ENCODE results near the gene SLK.

SLK gene

GRCh38 chr10:104035194-104036068 is 68.5 kb downstream of the SLK start:
- no peak for ATAC-seq

DNA sequence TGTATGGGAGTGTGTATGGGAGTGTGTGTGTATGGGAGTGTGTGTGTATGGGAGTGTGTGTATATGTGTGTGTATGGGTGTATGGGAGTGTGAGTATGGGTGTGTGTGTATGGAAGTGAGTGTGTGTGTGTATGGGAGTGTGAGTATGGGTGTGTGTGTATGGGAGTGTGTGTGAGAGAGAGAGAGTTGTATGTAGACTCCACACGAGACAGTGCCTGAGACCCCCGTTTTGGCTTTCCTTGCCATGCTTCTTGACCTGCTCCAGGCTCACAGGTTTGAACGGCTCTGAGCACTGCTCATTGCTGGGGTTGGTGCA is 69.1 kb downstream of the SLK start:
- ATAC-seq: no peak

- no peak for ATAC-seq
Measured at GRCh38 chr10:104036518-104037260, 69.7 kb downstream of the SLK start.

DNA sequence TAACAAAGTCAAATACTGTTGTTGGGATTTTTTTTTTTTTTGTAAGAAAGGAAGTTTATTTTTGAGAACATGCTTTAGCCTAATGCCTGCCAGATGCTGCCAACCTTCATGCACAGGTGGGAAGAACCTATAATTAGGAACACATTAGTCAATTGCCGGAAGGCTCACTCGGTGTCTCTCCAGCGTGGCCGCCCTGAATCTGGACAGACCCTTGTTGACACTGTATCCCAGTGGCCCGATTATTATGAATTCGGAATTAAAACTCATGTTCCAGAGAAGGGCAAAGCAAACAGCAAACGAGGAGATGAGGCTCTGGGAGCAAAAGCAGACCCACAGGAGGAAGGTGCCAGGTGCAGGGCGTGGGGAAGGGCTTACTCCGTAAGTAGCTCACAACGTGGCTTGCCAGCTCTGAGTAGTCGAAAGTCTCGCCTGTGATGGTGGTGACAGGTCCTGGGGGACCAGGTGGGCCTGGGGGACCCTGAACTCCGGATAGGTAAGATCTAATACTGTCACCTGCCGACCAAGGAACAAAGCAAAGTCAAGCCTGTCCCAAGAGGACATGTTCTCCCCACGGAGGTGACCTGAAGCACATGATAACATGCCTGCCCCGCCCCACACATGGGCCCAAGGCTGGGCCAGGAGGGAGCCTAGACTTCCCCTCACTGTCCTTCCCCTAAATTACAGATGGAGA is 70.5 kb downstream of the SLK start:
- ATAC-seq: no peak

GRCh38 chr10:104038537-104038936 is 71.6 kb downstream of the SLK start:
- ATAC-seq: no peak

DNA sequence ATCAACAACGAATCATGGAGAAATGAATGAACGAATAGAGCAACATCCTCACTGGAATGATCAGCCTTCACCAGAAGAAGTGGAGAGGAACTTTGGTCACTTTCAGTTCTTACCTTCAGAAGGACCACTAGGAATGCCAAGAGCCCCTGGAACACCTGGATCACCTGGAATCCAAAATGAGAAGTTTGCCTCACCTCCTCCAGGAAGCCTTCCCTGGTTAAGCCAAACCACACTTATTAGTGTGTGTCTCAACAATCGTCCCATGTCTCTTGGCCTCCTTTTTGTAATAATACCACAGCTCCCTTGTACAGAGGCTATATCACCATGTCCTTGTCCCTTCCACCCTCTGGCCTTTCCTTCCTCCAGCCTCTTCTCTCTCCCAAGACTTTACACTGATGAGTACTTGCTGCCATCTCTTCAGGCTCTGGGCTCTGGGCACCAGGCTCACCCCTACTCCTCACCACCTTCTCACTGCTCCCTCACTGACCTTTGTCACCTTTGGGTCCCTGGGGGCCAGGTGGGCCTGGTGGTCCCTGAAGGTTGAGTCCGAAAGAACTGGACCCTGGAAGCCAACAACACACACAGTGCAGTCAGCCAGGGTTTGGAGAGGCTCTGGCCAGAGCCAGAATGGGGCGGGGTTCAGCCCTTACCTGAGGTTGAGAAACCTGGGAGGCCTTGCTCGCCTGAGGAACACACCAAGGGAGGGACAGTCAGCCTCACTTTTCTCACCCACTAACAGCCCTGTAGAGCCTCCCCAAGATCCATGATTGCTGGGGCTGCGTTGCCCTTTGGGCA is 72.2 kb downstream of the SLK start:
- ATAC-seq: no peak

GRCh38 chr10:104040382-104040781 is 73.4 kb downstream of the SLK start:
- no peak for ATAC-seq

DNA sequence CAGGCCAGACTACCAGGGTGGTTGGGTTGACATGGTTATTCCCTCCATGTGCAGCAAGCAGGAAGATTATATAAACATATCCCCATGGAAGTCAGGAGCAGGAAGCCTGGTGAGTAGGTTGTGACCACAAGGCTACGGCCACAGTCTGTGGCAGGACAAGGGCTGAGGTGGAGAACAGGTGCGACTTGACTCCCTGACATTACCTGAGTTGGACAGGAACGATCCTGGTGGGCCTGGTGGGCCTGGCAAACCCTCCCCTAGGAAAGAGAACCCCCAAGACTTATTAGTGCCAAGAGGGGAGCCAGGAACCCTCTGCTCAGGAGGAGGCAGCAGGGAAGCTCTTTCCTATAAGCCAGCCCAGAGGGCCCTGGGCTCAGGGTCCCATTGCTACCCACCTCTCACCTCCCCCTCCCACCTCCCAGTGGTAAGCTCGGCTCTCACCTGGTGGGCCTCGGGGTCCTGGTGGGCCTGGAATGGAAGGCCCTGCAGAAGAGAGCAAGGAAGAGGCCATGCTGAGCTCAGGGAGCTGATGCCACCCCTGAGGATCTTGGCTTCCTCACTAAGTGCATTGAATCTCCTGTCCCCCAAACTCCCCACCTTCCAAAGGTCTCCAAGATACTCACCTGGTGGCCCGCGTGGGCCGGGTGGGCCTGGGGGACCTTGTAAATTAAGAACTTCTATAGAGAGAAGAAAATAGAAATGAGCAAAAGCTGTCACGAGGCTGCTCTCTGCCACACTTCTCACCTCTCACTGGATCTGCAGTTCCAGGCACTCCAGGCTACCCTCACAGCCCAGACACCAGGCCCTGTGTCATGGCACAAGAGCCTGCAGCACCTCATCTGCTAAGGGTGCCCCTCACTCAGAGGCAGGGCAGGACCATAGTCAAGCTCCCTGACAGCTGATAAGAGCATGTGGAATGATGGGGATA is 74.2 kb downstream of the SLK start:
- no peak for ATAC-seq

DNA sequence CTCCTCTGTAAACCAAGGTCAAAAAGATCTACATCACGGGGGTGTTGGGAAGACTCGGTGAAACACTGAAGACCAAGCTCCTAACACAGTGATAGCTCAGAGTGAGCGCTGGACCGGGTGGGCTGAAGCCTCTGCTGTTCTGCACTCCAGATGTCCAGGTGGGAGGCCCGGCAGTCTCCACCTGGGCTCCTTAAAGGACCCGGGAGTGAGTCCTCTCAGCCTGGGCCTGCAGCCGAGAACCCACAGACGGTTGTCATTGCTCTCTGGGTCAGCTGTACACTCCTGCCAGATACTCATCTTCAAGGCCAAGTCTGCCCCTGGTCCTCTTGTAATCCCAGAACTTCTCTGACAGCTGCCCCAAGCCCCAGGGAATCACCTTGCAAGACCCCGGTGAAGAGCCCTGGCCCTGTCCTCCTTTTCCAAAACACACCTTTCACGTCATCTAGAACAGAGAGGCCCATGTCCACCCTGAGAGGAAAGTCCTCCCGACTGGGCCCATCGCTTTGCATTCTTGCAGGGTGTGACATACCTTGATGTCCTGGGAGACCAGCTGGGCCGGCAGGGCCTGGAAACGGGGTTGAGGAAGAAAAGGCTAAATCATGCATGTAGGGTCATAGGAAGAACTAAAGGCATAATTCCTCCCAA is 75.1 kb downstream of the SLK start:
- ATAC-seq: no peak

- no peak for ATAC-seq
Measured at GRCh38 chr10:104043185-104043830, 76.4 kb downstream of the SLK start.

GRCh38 chr10:104043854-104044253 is 76.9 kb downstream of the SLK start:
- ATAC-seq: no peak

- peak in 1 of 2 donors; percentile 41 for ATAC-seq
Measured at GRCh38 chr10:104045151-104046089, 78.5 kb downstream of the SLK start.

DNA sequence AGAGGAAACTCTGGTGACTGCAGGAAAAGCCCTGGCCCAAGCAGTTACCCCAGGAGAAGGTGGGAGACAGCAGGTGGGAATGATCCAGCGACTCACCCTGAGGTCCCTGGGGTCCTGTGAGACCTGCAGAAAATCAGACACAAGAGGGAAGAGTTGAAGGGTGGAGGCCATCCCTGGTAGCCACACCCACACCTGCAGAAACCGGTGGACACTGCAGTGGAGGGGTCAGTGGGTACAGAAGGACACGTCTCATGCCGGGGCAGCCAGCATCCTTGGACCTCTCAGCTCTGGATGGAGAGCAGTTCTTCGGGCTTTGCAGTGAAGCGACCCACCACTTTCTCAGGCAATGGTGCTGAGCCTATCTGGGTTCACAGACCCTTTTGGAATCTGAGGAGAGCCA is 79.7 kb downstream of the SLK start:
- no peak for ATAC-seq

DNA sequence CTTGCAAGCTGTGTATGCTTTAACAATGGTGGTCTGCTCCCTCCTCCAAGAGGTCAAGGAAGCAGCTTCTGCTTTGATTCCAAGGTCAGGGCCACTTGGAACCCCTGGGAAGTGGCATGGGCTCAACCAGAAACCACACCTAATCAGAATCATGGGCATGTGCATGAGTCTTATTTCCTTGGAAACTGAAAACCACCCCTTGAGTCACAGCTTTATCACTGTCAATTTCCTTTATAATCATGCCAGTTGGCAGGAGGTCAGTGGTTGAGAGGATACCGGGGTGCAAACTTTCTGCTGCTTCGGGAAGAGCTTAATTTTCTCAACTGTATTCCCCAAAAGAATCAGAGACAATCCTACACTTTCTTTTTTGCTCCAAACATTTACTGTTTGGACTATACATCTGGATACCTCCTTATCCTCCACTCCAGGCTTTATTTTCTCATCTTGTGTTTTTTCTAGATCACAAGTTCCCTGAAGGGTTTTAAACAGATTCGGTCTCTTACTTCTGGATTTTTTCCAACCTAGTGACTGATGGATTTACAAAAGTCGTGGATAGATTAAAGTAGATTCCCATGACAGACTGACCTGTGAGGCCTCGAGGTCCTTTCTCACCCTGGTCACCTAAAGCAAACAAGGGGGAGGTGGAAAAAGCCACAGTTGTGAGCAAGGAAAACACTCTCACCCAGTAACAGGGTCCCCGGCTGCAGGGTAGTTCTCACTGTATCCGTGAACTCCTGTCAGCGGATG is 82.7 kb downstream of the SLK start:
- no peak for ATAC-seq

DNA sequence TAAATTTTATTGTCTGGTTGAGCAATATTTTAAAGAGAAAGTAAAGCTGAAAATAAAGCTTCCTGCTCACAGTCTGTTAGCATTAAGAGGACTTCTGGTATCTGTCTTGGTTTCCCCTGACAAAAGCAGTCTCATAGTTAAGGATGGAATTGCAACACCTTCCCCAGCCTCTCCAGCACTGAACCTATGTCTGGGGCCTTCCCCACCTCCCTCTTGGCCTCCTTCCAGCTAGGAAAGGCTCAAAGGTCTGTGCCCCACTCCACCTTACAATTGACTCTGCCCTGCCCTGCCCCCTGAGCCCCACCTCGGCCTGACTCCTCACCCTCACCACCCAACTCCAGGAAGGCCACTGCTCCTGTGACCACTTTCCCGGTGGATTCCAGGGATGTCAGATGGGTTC is 85.5 kb downstream of the SLK start:
- no peak for ATAC-seq

DNA sequence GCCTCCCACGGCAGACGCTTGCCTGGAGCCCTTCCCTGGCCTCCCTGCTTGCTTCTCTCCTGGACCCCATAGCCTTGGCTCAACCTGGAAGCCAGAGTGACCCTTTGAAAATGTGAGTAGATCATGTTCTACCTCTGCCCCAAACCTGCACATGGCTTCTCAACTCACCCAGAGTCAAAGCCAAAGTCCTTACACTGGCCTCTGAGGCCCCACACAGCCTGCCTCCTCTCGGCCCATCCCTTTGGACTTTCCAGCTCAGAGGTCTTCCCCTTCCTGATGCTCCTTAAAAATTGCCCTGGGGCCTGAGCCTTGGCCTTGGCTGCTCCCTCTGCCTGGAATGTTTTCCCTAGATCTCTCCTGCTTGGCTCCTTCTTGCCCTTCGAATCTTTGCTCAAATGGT is 86.3 kb downstream of the SLK start:
- ATAC-seq: no peak

DNA sequence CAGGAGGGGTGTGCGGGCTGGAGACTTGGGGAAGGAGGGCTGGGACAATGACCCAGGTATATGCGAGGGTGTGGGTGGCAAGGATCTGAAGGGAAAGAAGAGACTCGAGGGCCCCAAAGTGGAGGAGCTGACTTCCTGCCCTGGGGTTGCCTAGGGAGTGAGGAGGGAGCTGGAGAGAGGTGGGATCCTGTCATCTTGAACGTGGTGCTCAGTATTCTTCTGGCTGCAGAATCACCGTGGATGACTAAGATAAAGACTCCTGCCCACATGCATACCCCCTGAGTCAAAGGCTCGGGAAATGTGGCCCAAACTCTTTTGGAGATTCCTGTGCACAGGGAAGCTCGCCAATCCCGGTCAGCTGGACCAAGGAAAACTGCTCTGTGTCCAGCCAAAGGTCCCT is 87.5 kb downstream of the SLK start:
- no peak for ATAC-seq

GRCh38 chr10:104056619-104057273 is 89.8 kb downstream of the SLK start:
- no peak for ATAC-seq

Measured in activated CD4-positive, CD25-positive, alpha-beta regulatory T cell treated with anti-CD3 and anti-CD28 coated beads, Interleukin-2, amount 50 U/mL, for 24 hours (primary cell).